Endothelial cell of umbilical vein (primary cell): Measurements from ENCODE around the gene PLXNA1. TPM values are rescaled to one million over a fixed set of nuclear protein-coding genes. Genes with fewer than 3 reads are reported as not detected.
A peak's percentile ranks its signal among the peaks of the same experiment; 100 is the strongest.

Experiments used
- BruUV-seq: library from RNA; stranded (reverse); fragments of 400-500 nt; replicated peaks from 2 replicates; lab custom pipeline; 2021; lab: Mats Ljungman, UMichigan
- CTCF ChIA-PET: fragments of 300-600, 350-600 bp; sonication (Branson Sonifier 250); formaldehyde crosslinking; loops from one replicate; lab custom pipeline; 2021; ENCODE audit warnings: antibody characterized with exemption, inconsistent platforms; lab: Charles Lee
- POLR2A ChIA-PET: fragments of 300-600, 350-600 bp; sonication (Branson Sonifier 250); formaldehyde crosslinking; loops from one replicate; lab custom pipeline; 2021; ENCODE audit warnings: antibody characterized with exemption, inconsistent platforms; lab: Charles Lee
- DNase-seq: peaks from one replicate; pipeline ENCODE4 v3.0.0-alpha.2; 2011; ENCODE audit warnings: low read depth, low spot score
- FAIRE-seq: peaks from 2 replicates; lab custom pipeline; 2011; peaks lifted over from hg19 to GRCh38; lab: Jason Lieb, UNC
- H2AFZ ChIP-seq: 2 replicates; pipeline ENCODE4 v1.6.0; 2012; ENCODE audit warnings: low read depth, low read length, control low read depth, inconsistent platforms
- H3K27ac ChIP-seq: 2 replicates; pipeline ENCODE4 v1.5.1; 2011; ENCODE audit warnings: low read depth, mild to moderate bottlenecking, control low read depth, low read length, moderate library complexity; ENCODE audit not compliant: insufficient read depth
- H3K27me3 ChIP-seq, 2 experiments: 2 replicates each; pipeline versions ENCODE4 v1.6.0 to v1.6.1; 2011; ENCODE audit warnings: low read length in 2 of 2, mixed read lengths in 1 of 2; ENCODE audit not compliant: control insufficient read depth in 2 of 2, insufficient read depth in 2 of 2
- H3K36me3 ChIP-seq, 2 experiments: 2 replicates in 1 of 2; 3 replicates in 1 of 2; pipeline ENCODE4 v1.5.1; 2011; ENCODE audit warnings: low read length in 2 of 2, mild to moderate bottlenecking in 1 of 2, moderate library complexity in 1 of 2; ENCODE audit not compliant: control insufficient read depth in 2 of 2, insufficient read depth in 2 of 2; ENCODE audit errors: extremely low read depth in 1 of 2
- H3K4me1 ChIP-seq: 3 replicates; pipeline ENCODE4 v1.5.1; 2011; ENCODE audit warnings: mild to moderate bottlenecking, low read length; ENCODE audit not compliant: control insufficient read depth, insufficient read depth; ENCODE audit errors: extremely low read depth
- H3K4me2 ChIP-seq: 2 replicates; pipeline ENCODE4 v1.6.1; 2011; ENCODE audit warnings: low read length, control low read depth, mixed read lengths; ENCODE audit not compliant: insufficient read depth
- H3K4me3 ChIP-seq, 3 experiments: fragments of 200-600 bp in 1 of 3; sonication (generic), shearing (Covaris generic) in 1 of 3; replicated peaks in 1 of 3; 2 replicates each; pipeline ENCODE4 v1.5.1; 2011 to 2016; ENCODE audit warnings: control low read depth in 3 of 3, low read length in 3 of 3, mild to moderate bottlenecking in 2 of 3, inconsistent platforms in 1 of 3, low read depth in 1 of 3, moderate library complexity in 1 of 3; ENCODE audit not compliant: insufficient read depth in 1 of 3
- H3K79me2 ChIP-seq: 2 replicates; pipeline ENCODE4 v1.6.0; 2012; ENCODE audit warnings: low read length, inconsistent platforms; ENCODE audit not compliant: control insufficient read depth, insufficient read depth
- H3K9ac ChIP-seq: replicated peaks from 2 replicates; pipeline ENCODE3; 2011; ENCODE audit warnings: low read length, control low read depth; ENCODE audit not compliant: insufficient read depth; ENCODE audit errors: extremely low read depth
- H3K9me1 ChIP-seq: replicated peaks from 3 replicates; pipeline ENCODE4 v1.6.0; 2011; ENCODE audit warnings: mild to moderate bottlenecking, low read length; ENCODE audit not compliant: control insufficient read depth, insufficient read depth; ENCODE audit errors: extremely low read depth
- H3K9me3 ChIP-seq: replicated peaks from 2 replicates; pipeline ENCODE4 v1.5.1; 2012; ENCODE audit warnings: low read length, inconsistent platforms; ENCODE audit not compliant: control insufficient read depth, insufficient read depth
- H4K20me1 ChIP-seq: replicated peaks from 2 replicates; pipeline ENCODE3; 2011; ENCODE audit warnings: mild to moderate bottlenecking, low read length; ENCODE audit not compliant: control insufficient read depth, insufficient read depth; ENCODE audit errors: extremely low read depth
- CTCF ChIP-seq, 2 donors: IDR thresholded peaks; 1 replicate in 1 of 2; 2 replicates in 1 of 2; pipeline ENCODE4 v1.5.1; 2011; ENCODE audit warnings: low read length in 2 of 2, mild to moderate bottlenecking in 2 of 2, moderate library complexity in 2 of 2, control low read depth in 1 of 2, inconsistent platforms in 1 of 2, low read depth in 1 of 2; ENCODE audit not compliant: insufficient read depth in 1 of 2; ENCODE audit errors: extremely low read depth in 1 of 2
- EZH2 ChIP-seq: IDR thresholded peaks from 2 replicates; pipeline ENCODE4 v1.6.1; 2012; ENCODE audit warnings: borderline replicate concordance, low read depth, mild to moderate bottlenecking, moderate library complexity, low read length, inconsistent platforms; ENCODE audit not compliant: severe bottlenecking
- FOS ChIP-seq: IDR thresholded peaks from 2 replicates; pipeline ENCODE4 v1.6.1; 2011; ENCODE audit warnings: mild to moderate bottlenecking, low read length, moderate library complexity, borderline replicate concordance; ENCODE audit not compliant: insufficient read depth
- GATA2 ChIP-seq: IDR thresholded peaks from 2 replicates; pipeline ENCODE4 v1.7.0; 2011; ENCODE audit warnings: low read depth, mild to moderate bottlenecking, moderate library complexity, mixed read lengths, low read length; ENCODE audit not compliant: insufficient read length, insufficient read depth
- JUN ChIP-seq: IDR thresholded peaks from 2 replicates; pipeline ENCODE4 v1.6.1; 2011; ENCODE audit warnings: borderline replicate concordance, low read depth; ENCODE audit not compliant: insufficient read length, insufficient read depth
- MAX ChIP-seq: IDR thresholded peaks from 2 replicates; pipeline ENCODE4 v1.6.1; 2011; ENCODE audit not compliant: insufficient read depth, insufficient read length
- MYC ChIP-seq: IDR thresholded peaks from one replicate; pipeline ENCODE4 v1.6.1; 2011; ENCODE audit warnings: mild to moderate bottlenecking, low read depth, low read length
- POLR2A ChIP-seq: IDR thresholded peaks from 2 replicates; pipeline ENCODE4 v1.6.1; 2012; ENCODE audit warnings: low read depth, mild to moderate bottlenecking, control low read depth, low read length
- POLR2AphosphoS5 ChIP-seq: IDR thresholded peaks from 2 replicates; pipeline ENCODE4 v1.6.1; 2012; ENCODE audit warnings: low read depth, mild to moderate bottlenecking, control low read depth, low read length, moderate library complexity; ENCODE audit not compliant: insufficient read depth
- dilution Hi-C: fragments of 300-500 bp; cut with MboI; formaldehyde crosslinking; loops from one replicate; pipeline ENCODE4 v1.15.0; 2019; ENCODE audit warnings: low sequenced_read_pairs; ENCODE audit not compliant: extremely low pct_ligation_motif_present
- intact Hi-C: fragments of 100-400 bp; cut with micrococcal nuclease; formaldehyde crosslinking; loops from one replicate; pipeline ENCODE4 v1.10.0; 2022
- polyA plus RNA-seq, 4 experiments: library from polyadenylated mRNA; depleted of rRNA in 3 of 4; stranded (reverse) in 3 of 4; unstranded in 1 of 4; fragments of >200 nt; gene quantifications; 2 replicates each; pipeline versions ENCODE4 v1.2.1 to v1.2.3, GENCODE V29; 2011 to 2012; ENCODE audit warnings: missing spikeins in 1 of 4
- total RNA-seq: library from RNA; stranded (reverse); gene quantifications from 2 replicates; pipeline ENCODE4 v1.2.3, GENCODE V29; 2021

Gene PLXNA1
- total and polyA plus RNA-seq, 2 donors (not counting 3 experiments of a cell fraction or from before 2014, with no cell fraction given) = 14.1 to 18.4 TPM

GRCh38 chr3:126982126-126982470 lies 817 bp upstream of the PLXNA1 start:
- Histone ChIP-seq H4K20me1 (no peaks in the 10 kb centered on the region), H3K36me3 (no peaks in the 10 kb centered on the region), H3K27ac (no peak overlapping the region), H3K27me3 (peaks cover 3 to 31% of the 10 kb centered on the region in 2 experiments), H3K9me1 (no peaks in the 10 kb centered on the region), H3K4me2 (peak overlapping the region; percentile 80), H3K9ac (no peak overlapping the region), H3K9me3 (no peaks in the 10 kb centered on the region), H2AFZ (peak overlapping the region; percentile 90), H3K4me3 (peak overlapping the region in 1 of 3 experiments; percentile 26), H3K79me2 (no peaks in the 10 kb centered on the region), H3K4me1 (peaks cover 13% of the 10 kb centered on the region)
- intact Hi-C loops (loop anchor here (1.0 kb wide), 8 partner anchors 20 to 565 kb away; no protein-coding TSS in a partner anchor), dilution Hi-C loops (no loop called here)
- DNase-seq (no peak), FAIRE-seq (no peak)
- no peak for TF ChIP-seq MYC
- no peak for TF ChIP-seq FOS
- TF ChIP-seq MAX = no peak
- TF ChIP-seq EZH2 = peak; percentile 62
- ChIA-PET POLR2A (no interaction called here), CTCF (interaction anchor here (0.5 to 2.2 kb wide), 18 partner anchors 11 to 459 kb away, joined by 3 to 35 read pairs (median 4); no protein-coding TSS in a partner anchor)
- BruUV-seq = no TSS peak

DNA sequence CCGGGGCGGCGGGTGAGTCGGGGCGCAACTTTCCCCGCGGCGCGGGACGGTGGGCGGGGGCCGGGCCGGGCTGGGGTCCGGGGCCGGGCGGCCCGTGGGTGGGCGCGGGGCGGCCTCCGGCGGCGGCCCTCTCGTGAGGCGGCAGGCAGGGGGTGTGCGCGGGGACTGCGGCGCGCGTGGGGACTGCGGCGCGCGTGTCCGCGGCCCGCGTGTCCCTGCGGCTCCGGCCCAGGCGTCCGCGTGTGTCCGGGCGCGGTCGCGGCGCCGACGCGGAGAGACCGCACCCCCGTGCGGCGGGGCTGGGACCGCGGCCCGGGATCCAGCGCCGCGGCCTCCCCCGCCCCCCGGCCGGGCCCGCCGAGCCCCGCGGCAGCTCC lies 349 bp downstream of the PLXNA1 start:
- no peak for DNase-seq
- no peak for TF ChIP-seq MYC
- no peak for TF ChIP-seq GATA2
- no peak for TF ChIP-seq EZH2
- TF ChIP-seq POLR2AphosphoS5 = no peak
- TF ChIP-seq JUN = no peak
- TF ChIP-seq POLR2A = no peak
- TF ChIP-seq FOS = no peak
- TF ChIP-seq CTCF (IDR thresholded peaks at IDR 0.05; ENCODE audit: extremely low read depth in 1 of 2, insufficient read depth in 1 of 2, low read depth in 1 of 2, low read length in 2 of 2) = no peak
- no peak for TF ChIP-seq MAX
- H3K4me3 ChIP-seq = peak overlapping the region in 2 of 3 experiments; percentile 51
- H3K27me3 ChIP-seq = peaks cover 3 to 24% of the 10 kb centered on the region in 2 experiments
- ChIA-PET CTCF (interaction anchor here (1.0 to 3.2 kb wide), 5 partner anchors 13 to 230 kb away, joined by 3 to 9 read pairs (median 5); no protein-coding TSS in a partner anchor), POLR2A (no interaction called here)
- no peak for FAIRE-seq
- no peaks in the 10 kb centered on the region for H3K36me3 ChIP-seq
- BruUV-seq = no TSS peak
- H3K9ac ChIP-seq = no peak overlapping the region
- H3K9me1 ChIP-seq = no peaks in the 10 kb centered on the region
- H4K20me1 ChIP-seq = no peaks in the 10 kb centered on the region
- no peaks in the 10 kb centered on the region for H3K79me2 ChIP-seq
- no peak overlapping the region for H3K4me2 ChIP-seq
- H3K27ac ChIP-seq = no peak overlapping the region
- peak overlapping the region; percentile 30 for H2AFZ ChIP-seq
- dilution Hi-C loops = no loop called here
- intact Hi-C loops = no loop called here
- H3K9me3 ChIP-seq = no peaks in the 10 kb centered on the region
- peaks cover 13% of the 10 kb centered on the region for H3K4me1 ChIP-seq
